Activated CD4-positive, alpha-beta T cell treated with anti-CD3 and anti-CD28 coated beads for 24 hours (primary cell): ENCODE data around the gene AURKAIP1.

Experiments
- DNase-seq, 2 donors: peaks; one replicate each; pipeline ENCODE4 v3.0.0-alpha.2; 2020; ENCODE audit warnings: low read depth in 2 of 2

AURKAIP1 gene

DNA sequence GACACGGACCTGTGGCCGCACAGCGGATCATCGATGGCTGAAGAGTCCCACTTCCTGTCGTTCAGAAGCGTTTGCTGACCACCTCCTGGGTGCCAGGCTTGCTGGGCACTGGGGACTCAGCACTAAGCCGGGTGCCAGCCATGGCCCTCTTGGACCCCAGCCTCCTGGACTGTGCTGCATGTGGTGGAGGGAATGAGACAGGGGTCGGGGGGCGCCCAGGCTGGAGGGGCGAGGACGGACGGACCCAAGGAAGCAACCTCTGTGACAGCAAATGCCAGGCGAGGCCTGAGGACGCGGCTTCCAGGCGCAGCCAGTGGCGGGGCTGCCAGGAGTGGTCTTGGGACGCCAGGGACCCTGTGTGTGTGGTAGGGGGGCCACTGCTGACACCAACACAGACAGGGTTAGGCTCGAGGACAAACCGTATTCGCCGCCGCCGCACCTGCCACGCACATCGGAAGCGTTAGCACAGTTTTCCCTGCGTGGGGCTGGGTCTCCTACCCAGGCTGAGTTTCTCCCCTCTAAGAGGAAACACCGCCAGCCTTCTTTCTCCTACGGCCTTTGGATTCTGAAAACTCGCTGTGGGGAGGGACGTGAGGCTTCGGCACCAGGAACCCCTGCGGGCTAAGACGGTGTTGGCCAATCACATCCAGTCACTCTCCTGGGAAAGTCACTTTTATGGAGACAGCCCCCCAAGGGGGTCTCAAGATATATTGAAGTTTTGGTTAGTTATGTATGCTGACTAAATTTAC lies 13.6 kb downstream of the AURKAIP1 start:
- DNase-seq = no peak

DNA sequence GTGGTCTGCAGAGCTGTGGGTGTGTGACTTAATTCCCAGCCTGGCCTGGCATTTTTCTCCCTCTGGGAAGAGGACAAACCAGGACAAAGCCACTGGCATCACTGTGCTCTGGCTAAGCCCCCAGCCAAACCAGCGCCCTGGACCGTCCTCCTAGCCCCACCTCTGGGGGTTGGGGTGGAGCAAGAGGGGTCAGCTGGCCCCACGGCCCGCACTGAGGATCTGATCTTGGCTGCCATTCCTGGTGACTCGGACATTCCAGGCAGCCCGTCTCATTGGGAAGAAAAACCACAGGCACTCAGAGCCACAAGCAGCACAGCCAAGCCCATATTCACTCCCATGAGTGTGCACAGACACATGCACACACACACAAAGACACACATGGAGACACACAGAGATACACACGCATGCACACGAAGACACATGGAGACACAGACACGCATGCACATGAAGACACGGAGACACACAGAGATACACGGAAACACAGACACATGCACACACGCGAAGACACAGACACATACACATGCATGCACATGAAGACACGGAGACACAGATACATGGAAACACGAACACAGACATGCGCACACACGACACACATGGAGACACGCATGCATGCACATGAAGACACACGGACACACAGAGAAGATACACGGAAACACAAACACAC lies 14.4 kb downstream of the AURKAIP1 start:
- no peak for DNase-seq

DNA sequence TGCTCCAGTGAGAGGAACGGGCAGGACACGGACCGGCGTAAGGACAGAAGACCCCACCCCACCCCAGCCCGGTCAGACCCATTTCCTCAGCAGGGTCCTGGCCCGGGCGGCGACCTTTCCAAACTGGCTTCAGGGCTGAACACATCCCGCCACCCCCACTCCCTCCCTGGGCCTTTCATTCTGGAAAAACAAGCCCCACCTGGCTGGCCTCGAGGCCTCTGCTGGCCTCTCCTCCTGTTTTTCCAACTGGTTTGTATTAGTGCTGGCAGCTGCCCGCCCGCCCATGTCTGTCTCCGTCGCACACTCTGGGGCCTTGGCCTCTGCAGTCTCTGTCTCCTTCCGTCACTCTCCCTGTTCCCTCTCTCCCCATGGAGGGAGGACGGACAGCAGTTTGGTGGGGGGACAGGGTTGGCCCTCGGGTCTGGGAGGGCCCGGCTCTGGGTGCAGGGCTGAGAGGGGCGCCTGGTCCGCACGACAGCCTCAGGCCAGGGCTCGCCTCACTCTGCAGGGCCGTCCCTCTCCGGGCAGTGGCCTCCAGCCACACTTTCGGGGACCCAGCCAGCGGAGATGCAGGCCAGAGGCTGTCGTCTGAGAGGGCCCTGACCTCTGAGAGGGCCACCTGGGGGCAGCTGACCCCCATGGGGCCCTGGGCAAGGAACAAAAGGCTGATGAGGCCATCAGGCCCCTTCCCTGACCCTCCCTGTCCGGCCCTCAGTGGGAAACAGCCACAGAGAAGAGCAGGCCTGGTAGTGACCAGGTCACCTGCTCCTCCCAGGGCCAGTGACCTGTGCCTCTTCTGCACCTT lies 15.1 kb downstream of the AURKAIP1 start:
- no peak for DNase-seq

DNA sequence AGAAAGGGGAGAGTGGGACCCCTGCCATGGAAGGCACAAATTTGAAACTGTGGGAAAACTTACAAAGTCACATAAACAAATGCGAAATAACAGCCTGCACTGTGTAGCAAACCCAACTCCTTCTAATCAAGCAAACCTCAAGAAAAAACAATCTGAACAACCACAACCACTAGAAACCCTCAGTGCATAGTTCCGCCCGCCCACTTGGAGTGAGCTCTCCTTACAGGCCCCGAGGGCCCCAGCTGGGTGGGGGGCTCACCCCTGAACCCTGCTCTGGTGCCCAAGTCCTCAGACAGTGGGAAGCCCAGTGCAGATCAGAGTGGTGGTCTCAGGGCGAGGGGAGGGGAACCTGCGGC lies 15.7 kb downstream of the AURKAIP1 start:
- DNase-seq = no peak

DNA sequence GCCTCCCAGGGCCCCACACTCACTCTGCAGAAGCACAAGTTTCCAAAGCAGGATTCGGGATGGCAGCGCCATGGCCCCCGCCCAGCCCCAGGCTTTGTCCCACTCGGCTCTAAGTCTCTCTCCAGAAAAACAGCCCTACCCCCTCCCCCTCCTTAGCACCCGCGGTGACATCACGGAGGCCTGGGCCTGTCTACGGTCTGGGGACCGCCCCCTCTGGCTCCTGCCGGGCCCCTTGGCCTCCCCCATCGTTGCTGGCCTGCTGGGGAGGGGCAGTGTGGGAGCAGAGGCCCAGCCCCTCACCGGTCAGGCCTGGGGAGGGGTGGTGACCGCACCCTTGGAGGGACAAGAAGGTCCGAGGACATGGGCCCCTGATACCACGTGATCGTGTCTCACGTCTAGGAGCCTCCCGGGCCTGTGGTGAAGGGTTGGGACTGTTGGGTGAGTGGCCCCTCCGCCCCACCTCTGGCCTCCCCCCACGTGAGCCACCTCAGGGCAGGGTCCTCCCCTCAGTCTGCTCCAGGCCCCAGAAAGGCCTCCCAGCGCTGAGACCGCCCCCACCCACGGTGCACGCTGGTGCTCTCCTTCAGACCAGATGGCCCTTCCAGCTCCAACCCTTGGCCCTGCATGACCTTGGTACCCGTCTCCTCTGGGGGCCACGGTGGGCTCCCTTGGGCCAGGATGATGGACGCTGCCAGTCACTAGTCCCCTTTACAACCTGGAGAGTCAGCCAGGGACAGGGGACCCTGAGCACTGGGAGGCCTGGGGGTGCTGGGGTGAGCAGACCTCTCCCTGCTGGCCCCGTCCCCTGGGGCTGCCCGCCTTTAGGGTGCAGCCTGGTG lies 16.4 kb downstream of the AURKAIP1 start, which contains the start of gene MXRA8:
MXRA8 (minus strand) TSS at position 123 of the 839 bp plus-strand sequence; CDS start at position 72, 51 bp downstream.
- DNase-seq = no peak

DNA sequence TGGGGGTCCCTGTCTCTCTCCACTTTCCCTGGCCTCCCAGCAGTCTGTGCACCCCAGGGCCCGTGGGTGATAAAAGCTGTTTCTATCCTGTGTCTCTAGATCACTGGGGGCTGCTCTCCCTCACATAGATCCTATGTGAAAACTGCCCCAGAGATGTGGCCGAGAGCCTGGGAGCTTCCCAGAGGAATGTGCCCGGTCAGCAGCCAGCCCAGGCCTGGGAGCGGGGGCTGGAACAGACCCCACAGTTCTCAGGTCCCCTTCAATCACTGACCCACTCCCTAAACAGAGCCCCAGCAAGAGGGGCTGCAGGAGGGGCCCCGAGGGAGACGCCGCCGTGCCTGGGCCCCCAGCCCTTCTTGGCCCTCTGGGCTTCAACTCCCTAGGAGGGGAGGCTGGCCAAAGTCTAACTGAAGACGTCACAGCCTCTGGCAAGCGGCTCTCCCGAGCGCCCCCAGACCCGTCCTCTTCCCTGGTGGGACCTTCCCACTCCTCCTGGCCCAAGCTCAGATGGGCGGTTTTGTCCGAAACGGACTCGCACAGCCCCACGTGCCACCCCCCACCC lies 17.1 kb downstream of the AURKAIP1 start:
- DNase-seq = no peak

DNA sequence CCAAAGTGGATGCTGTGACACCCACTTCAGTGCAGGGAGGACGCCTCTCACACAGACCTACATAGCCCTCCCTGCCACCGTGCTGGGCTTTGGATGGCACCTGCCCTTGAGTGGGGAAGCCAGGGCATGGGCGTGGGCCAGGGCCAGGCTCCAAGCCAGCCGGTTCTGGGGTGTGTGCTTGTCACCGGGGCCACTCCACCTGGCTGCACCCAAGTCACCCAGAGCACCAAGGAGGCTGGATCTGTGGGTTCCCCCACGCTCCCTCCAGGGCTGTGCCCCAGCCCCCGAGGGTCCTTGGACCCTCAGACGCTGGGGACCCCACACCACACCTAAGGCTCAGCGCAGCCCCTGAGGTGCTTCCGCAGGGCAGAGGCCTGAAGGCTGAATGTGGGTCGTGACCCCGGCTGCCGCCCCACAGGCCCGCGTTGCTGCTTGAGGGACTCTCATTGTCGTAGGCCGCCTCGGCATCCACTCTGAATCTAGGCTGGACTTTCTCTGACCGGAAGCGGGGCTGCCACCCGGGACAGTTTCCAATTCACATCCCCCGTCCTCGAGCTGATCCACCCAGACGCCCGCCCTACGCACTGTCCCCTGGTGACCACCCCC lies 18.1 kb downstream of the AURKAIP1 start:
- no peak for DNase-seq

DNA sequence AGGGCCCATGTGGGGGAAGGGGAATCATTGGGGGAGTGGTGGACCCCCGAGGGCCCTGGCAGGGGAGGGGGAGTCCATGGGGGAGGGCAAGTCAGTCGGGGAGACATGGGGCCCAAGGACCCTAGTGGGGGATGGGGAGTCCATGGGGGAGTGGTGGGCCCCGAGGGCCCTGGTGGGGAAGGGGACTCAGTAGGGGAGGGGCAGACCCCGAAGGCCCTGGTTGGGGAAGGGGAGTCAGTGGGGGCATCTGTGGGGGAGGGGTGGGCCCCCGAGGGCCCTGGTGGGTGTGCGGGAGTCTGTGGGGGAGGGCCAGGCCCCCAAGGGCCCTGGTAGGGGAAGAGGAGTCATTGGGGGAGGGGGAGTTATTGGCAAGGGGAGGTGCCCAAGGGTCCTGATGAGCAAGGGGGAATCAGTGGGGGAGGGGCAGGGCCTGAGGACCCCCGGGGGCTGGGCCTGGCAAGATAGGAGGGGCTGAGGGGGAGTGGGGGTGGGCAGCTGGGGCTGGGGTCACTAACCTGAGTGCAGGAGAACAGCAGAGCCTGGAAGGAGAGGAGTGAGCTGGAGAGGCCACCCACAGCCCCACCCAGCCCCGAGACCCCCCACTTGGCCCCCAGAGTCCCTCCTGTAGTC lies 18.7 kb downstream of the AURKAIP1 start:
- DNase-seq = no peak

DNA sequence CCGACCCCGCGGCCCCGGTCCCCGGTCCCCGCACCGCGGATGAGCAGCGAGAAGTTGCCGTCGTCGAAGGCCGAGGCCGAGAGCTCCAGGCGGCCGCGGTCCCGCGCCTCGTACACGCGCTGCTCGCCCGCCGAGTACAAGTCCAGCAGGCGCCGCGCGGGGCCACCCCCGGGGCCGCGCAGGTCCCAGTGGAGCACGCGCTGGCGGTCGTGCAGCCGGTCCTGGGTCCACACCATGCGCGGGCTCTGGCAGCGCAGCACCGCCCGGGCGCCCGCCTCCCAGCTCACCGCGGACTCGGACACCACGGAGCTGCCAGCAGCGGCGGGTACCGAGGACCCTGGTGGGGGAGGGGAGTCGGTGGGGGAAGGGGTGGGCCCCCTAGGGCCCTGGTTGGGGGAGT lies 19.6 kb downstream of the AURKAIP1 start:
- DNase-seq = no peak

DNA sequence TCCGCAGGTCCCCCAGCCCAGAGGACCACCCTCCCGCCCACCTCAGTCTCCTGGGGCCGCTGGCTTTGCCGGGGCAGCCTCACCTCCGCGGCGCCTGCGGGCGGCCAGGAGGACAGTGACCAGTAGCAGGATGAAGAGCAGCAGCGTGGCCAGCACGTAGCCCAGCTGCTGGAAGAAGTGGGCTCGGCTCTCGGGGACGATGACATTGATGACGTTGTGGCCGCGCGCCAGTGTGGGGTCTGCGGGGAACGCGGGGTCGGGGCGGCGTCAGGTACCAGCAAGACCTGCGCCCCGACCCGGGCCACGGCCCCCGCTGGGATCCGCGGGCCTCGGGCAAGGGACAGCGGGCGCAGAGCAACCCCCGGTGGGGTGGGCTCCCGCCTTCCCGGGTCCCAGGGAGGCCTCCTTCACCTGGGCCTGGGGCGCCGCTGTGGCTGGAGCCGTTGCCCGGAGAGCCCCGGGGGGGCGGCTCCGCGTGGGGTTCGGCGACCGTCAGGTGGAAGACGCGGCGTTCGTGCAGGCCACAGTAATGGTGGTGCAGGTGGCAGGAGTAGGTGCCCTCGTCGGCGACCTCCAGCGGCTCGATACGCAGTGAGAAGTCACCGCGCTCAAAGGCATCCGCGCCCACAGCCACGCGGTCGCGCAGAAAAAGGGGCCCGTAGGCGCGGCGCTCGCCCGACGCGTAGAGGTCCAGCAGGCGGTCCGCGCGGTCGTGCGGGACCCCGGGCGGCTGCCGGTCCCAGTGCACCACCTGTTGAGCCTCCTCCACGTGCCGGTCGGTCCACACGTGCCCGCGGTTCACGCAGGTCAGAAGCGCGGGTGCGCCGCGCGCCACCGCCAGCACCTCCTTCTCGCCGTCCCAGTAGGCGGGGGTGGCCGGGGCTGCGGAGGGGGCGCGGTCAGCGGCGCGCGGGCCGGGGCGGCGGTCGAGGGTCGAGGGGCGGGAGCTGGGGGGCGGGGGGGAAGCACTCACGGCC lies 20.4 kb downstream of the AURKAIP1 start:
- no peak for DNase-seq

DNA sequence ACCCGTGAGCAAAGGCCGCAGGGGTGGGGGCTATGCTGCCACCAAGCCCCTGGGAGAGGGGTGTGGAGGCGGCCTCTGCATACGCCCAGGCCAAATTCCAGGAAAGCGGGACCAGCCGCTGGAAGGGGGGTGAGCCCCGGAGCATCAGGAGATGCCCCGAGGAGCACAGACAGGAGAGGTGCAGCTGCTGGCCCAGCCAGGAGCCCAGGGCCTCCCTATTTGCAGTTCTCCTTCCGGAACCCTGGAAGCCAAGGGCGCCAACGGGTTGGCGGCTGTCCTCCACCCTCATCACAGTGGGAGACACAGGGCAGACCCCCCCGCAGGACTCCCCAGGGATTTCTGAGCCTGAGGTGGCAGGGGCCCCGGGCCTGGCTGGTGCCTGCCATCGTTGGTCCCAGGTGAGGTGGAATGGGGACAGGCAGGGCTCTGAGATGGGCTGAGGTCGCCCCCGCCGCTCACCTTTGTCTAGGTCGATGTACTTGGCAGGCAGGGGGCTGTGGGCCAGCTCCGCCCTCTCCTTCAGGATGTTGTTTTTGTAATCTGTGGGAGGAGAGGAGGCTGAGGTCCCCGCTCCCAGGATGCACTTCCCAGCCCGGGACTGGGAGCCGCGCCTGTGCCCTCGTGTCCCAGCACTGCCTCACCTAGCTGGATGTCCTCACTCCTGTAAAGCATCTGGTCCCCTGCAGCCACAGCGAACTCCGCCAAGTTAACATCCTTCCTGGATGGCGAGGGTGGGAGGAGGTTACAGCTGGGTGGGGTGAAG lies 21.4 kb downstream of the AURKAIP1 start:
- DNase-seq = no peak

DNA sequence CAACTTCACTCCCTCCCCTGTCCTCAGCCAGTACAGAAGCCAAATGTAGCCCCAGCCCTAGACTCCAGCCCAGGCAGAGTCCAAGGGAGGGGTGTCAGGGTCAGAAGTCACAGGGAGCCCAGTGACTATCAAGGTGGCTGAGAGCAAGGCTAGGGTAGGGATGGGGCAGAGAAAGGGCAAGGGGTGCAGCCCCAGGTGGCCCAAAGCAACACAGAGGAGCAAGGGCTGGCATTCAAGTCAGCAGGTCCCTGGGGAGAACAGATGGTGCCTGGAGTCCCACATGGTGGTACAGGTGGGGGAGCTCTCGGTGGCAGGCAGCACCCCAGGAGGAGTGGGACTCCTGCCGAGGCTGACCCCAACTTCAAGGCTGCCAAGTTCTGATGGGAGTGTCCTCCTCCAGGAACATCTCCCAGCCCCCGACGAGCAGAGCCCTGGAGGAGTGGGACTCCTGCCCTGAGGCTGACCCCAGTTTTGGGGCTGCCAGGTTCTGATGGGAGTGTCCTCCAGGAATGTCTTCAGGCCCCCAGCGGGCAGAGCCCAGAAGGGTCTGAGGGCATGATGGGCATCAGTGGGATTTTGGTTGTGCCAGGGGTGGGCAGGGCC lies 22.1 kb downstream of the AURKAIP1 start:
- DNase-seq = no peak

DNA sequence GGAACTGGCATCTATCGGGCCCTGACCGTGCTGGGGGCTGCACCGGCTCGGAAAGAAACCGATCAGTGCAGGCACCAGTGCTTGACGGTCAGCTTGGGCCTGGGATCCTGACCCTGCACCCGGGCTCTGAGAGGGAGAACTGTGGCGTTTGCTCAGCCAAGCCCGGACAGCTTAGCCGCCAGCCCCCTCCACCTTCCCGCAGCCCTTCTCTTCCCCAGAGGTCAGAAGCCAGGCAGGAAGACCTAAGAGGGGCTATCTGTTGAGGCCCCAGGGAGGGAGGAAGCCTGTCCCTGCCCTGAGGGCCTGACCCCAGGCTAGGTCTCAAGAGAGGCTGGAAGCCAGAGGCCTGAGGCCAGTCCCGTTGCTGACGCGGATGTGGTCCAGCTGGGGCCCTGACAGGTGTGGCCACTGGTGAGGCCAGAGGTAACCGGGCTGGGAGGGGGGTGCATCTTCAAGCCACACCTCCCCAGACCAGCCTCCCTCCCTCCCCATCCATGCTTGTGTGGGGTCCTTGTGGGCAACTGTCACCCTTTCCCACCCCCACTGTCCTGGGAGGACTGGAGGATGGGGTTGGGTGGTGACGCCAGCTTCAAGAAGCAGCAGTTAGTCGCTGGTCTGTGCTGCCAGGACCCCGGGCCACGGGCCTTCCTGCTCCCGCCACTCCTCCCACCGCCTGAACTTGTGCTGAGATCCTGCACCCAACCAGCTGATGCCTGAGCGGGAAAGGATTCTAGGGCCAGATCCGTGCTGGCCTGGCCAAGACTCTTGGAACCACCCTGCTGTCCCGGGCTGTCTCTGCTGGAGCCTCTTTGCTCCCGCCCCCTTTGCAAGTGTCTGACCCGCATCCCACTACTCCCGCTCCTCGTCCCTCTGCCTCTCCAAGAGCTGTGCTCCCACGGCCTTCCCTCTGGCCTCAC lies 23.2 kb downstream of the AURKAIP1 start:
- no peak for DNase-seq

DNA sequence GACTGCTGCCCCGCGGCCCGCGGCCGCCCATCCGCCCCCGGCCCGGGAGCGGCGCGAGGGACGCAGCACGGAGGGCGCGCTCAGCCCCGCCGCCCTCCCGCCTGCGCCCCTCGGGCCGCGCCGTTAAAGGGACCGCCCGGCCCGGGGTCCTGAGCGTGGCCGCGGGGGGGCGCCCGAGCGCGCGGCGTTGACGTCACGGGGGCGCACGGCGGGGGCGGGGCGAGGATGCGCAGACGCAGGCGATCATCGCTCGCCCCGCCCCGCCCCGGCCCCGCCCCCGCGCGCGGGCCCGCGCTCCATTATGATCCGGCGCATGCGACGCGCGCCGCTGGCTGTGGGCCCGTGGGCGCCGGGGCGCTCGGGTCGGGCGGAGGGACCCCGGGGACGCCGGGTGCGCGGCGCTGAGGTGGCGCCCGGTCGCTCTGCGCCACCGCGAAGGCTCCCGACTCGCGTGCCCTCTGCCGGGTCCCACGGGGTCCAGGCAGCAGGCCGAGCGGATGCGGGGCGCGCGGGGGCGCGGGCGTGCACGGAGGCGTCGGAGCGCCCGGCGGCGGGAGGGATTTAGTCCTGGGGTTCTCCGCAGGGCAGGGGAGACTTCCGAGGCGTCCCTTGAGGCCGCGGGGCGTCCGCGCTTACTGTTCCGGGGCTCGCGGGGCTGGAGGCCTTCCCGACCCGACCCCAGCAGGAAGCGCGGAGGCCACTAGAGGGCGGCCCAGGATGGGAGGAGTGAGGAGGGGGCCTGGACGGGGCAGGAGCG lies 25.6 kb downstream of the AURKAIP1 start, which contains the start of gene DVL1:
DVL1 (minus strand) TSS at position 163 of the 757 bp plus-strand sequence. CDS start 353 bp downstream, outside the sequence.
- peak; percentile 53 to 61 for DNase-seq

DNA sequence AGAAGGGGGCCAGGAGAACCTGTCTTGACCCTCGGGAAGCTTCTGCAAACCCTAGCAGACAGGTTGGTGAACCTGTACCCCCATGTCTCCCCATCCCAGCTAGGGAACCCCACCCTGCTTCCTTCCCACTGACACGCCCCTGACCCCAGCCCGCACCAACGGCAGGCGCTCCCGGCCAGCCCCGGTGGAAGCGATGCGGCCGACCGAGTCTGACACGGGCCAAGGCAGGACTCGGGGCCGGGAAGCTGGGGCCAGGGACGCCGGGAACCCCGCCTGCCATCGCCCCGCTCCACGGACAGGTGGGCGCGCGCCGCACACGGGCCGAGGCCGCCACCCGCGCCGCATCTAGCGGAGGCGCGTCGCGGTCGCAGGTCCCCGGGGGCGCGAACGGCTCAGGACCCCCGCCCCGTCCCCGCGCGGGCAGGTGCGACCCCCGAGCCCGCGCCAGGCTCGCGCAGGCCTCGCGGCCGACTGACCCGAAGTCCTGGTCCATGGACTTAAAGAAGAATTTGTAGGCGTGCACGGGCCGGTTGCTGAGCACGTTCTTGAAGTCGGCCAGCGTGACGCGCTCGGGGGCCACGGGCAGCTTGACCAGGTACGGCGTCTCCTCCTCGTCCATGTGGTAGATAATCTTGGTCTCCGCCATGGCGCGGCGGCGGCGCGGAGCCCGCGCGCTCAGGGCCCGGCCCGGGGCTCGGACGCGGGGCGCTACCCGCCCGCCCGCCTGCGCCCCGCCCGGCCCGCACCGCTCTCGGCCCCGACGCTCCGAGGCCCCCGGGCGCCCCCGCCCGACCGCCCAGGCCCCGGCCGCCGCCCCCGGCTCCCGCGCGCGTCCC lies 26.4 kb downstream of the AURKAIP1 start:
- no peak for DNase-seq
